SK-N-SH treated with all-trans-retinoic acid at 6 μM for 48 hours (cell line): ENCODE measurements around the gene TMEM213.

ENCODE experiments used
- ATAC-seq: fragments of 200-7000 bp; cut with Tn5 transposase; 3 replicates; pipeline ENCODE4 v1.9.1; 2020; ENCODE audit warnings: mild to moderate bottlenecking, moderate library complexity
- BACH2 ChIP-seq: fragments of 250-450 bp; sonication (Bioruptor Pico); IDR thresholded peaks from 2 replicates; pipeline ENCODE4 v1.9.0; 2021; ENCODE audit warnings: mild to moderate bottlenecking, borderline replicate concordance
- CREB5 ChIP-seq: fragments of 250-450 bp; sonication (Bioruptor Pico); IDR thresholded peaks from 2 replicates; pipeline ENCODE4 v1.5.1; 2020; ENCODE audit warnings: low read depth, mild to moderate bottlenecking, moderate library complexity
- CSDC2 ChIP-seq: fragments of 250-450 bp; sonication (Bioruptor Pico); IDR thresholded peaks from 2 replicates; pipeline ENCODE4 v1.5.0; 2020; ENCODE audit warnings: mild to moderate bottlenecking, moderate library complexity
- CSRNP3 ChIP-seq: fragments of 250-450 bp; sonication (Bioruptor Pico); IDR thresholded peaks from 2 replicates; pipeline ENCODE4 v1.5.1; 2021; ENCODE audit warnings: mild to moderate bottlenecking, moderate library complexity
- GLIS3 ChIP-seq: fragments of 250-450 bp; sonication (Bioruptor Pico); IDR thresholded peaks from 2 replicates; pipeline ENCODE4 v1.5.0; 2020; ENCODE audit warnings: mild to moderate bottlenecking, moderate library complexity
- ISL1 ChIP-seq: fragments of 250-450 bp; sonication (Bioruptor Pico); IDR thresholded peaks from 2 replicates; pipeline ENCODE4 v2.1.2; 2022; ENCODE audit warnings: mild to moderate bottlenecking, moderate library complexity
- OSR1 ChIP-seq: fragments of 250-450 bp; sonication (Bioruptor Pico); IDR thresholded peaks from 2 replicates; pipeline ENCODE4 v1.8.0; 2022; ENCODE audit warnings: moderate library complexity, mild to moderate bottlenecking, inconsistent platforms
- PATZ1 ChIP-seq: fragments of 250-450 bp; sonication (Bioruptor Pico); IDR thresholded peaks from 2 replicates; pipeline ENCODE4 v1.8.0; 2020; ENCODE audit warnings: mild to moderate bottlenecking, moderate library complexity, borderline replicate concordance
- POU6F1 ChIP-seq: fragments of 250-450 bp; sonication (Bioruptor Pico); IDR thresholded peaks from 2 replicates; pipeline ENCODE4 v1.8.0; 2021; ENCODE audit warnings: low read depth, mild to moderate bottlenecking, moderate library complexity, borderline replicate concordance
- PPARA ChIP-seq: fragments of 250-450 bp; sonication (Bioruptor Pico); IDR thresholded peaks from 2 replicates; pipeline ENCODE4 v1.5.0; 2020; ENCODE audit warnings: mild to moderate bottlenecking, borderline replicate concordance
- RARB ChIP-seq: fragments of 250-450 bp; sonication (Bioruptor Pico); IDR thresholded peaks from 2 replicates; pipeline ENCODE4 v1.8.0; 2021; ENCODE audit warnings: mild to moderate bottlenecking, moderate library complexity
- SNAI2 ChIP-seq: fragments of 250-450 bp; sonication (Bioruptor Pico); IDR thresholded peaks from 2 replicates; pipeline ENCODE4 v1.5.0; 2020; ENCODE audit warnings: mild to moderate bottlenecking, moderate library complexity
- TCF4 ChIP-seq: fragments of 250-450 bp; sonication (Bioruptor Pico); IDR thresholded peaks from 2 replicates; pipeline ENCODE4 v1.8.0; 2021; ENCODE audit warnings: mild to moderate bottlenecking, moderate library complexity, borderline replicate concordance
- TOX ChIP-seq: fragments of 250-450 bp; sonication (Bioruptor Pico); IDR thresholded peaks from 2 replicates; pipeline ENCODE4 v1.8.0; 2021; ENCODE audit warnings: mild to moderate bottlenecking, moderate library complexity, borderline replicate concordance
- TSHZ2 ChIP-seq: fragments of 250-450 bp; sonication (Bioruptor Pico); IDR thresholded peaks from 2 replicates; pipeline ENCODE4 v1.5.0; 2020; ENCODE audit warnings: mild to moderate bottlenecking, moderate library complexity
- ZC3H10 ChIP-seq: fragments of 250-450 bp; sonication (Bioruptor Pico); IDR thresholded peaks from 2 replicates; pipeline ENCODE4 v1.5.1; 2021; ENCODE audit warnings: mild to moderate bottlenecking, moderate library complexity
- ZFP3 ChIP-seq: fragments of 250-450 bp; sonication (Bioruptor Pico); IDR thresholded peaks from 2 replicates; pipeline ENCODE4 v1.5.0; 2020; ENCODE audit warnings: mild to moderate bottlenecking, moderate library complexity
- ZFP30 ChIP-seq: fragments of 450-650 bp; formaldehyde crosslinking; IDR thresholded peaks from 2 replicates; pipeline ENCODE4 v1.5.0; 2022; ENCODE audit warnings: mild to moderate bottlenecking, moderate library complexity
- ZNF8 ChIP-seq: fragments of 450-650 bp; formaldehyde crosslinking; IDR thresholded peaks from 2 replicates; pipeline ENCODE4 v1.5.0; 2020; ENCODE audit warnings: mild to moderate bottlenecking, moderate library complexity

The TMEM213 gene

GRCh38 chr7:138773817-138774216, 24.0 kb upstream of the TMEM213 start:
- TF ChIP-seq ISL1: no peak
- TF ChIP-seq, all 23 proteins: peak for 0
- no peak for ATAC-seq

- ATAC-seq: no peak
- TF ChIP-seq TOX (CRISPR knock-in tag) (no peak), PATZ1 (no peak), GLIS3 (CRISPR knock-in tag) (no peak), PPARA (CRISPR knock-in tag) (no peak), CSDC2 (CRISPR knock-in tag) (no peak), ZNF8 (CRISPR knock-in tag) (no peak)
- TF ChIP-seq, all 23 proteins: peak for 0
Observed at GRCh38 chr7:138776166-138776833, 21.5 kb upstream of the TMEM213 start.

GRCh38 chr7:138781004-138781403, 16.8 kb upstream of the TMEM213 start:
- ATAC-seq: no peak
- no peak for TF ChIP-seq ISL1
- no peak for TF ChIP-seq CSDC2 (CRISPR knock-in tag)
- TF ChIP-seq CSRNP3 (CRISPR knock-in tag): no peak
- TF ChIP-seq TCF4 (CRISPR knock-in tag): no peak

- TF ChIP-seq RARB (CRISPR knock-in tag): no peak
- no peak for TF ChIP-seq ZFP30 (CRISPR knock-in tag)
- TF ChIP-seq SNAI2 (CRISPR knock-in tag): no peak
- TF ChIP-seq ZNF8 (CRISPR knock-in tag): no peak
- no peak for TF ChIP-seq POU6F1
- no peak for TF ChIP-seq CREB5 (CRISPR knock-in tag)
- TF ChIP-seq OSR1 (CRISPR knock-in tag): no peak
- TF ChIP-seq CSDC2 (CRISPR knock-in tag): no peak
- TF ChIP-seq TOX (CRISPR knock-in tag): no peak
- no peak for TF ChIP-seq ISL1
- no peak for TF ChIP-seq TSHZ2 (CRISPR knock-in tag)
- no peak for TF ChIP-seq ZC3H10 (CRISPR knock-in tag)
- no peak for TF ChIP-seq PATZ1
- no peak for TF ChIP-seq GLIS3 (CRISPR knock-in tag)
- no peak for TF ChIP-seq TCF4 (CRISPR knock-in tag)
- no peak for TF ChIP-seq PPARA (CRISPR knock-in tag)
- TF ChIP-seq ZFP3 (CRISPR knock-in tag): no peak
- TF ChIP-seq BACH2 (CRISPR knock-in tag): no peak
- no peak for ATAC-seq
Observed at GRCh38 chr7:138784692-138785091, 13.1 kb upstream of the TMEM213 start.
